OCI-LY1 (cell line): ENCODE results near the gene SLC16A14.

Experiments used
- H2AFZ ChIP-seq: fragments of 200-600 bp; sonication (generic), shearing (Covaris generic); 2 replicates; pipeline ENCODE4 v1.6.0; 2014; ENCODE audit warnings: antibody characterized with exemption, mild to moderate bottlenecking, low read length
- H3F3A ChIP-seq: fragments of 200-600 bp; sonication (generic), shearing (Covaris generic); 2 replicates; pipeline ENCODE4 v1.6.0; 2014; ENCODE audit warnings: mild to moderate bottlenecking, antibody characterized with exemption, low read length, moderate library complexity; ENCODE audit not compliant: insufficient read depth
- H3K27ac ChIP-seq: fragments of 200-600 bp; sonication (generic); 2 replicates; pipeline ENCODE4 v1.5.1; 2014; ENCODE audit warnings: low read length, mixed run types, mild to moderate bottlenecking, low read depth; ENCODE audit not compliant: poor library complexity, severe bottlenecking
- H3K27me3 ChIP-seq: fragments of 200-600 bp; sonication (generic); 2 replicates; pipeline ENCODE4 v1.6.0; 2014; ENCODE audit warnings: antibody characterized with exemption, mild to moderate bottlenecking, low read length, moderate library complexity; ENCODE audit not compliant: insufficient read depth
- H3K36me3 ChIP-seq: fragments of 200-600 bp; sonication (generic); 2 replicates; pipeline ENCODE4 v1.6.1; 2014; ENCODE audit warnings: mild to moderate bottlenecking, antibody characterized with exemption, low read length, moderate library complexity, mixed read lengths; ENCODE audit not compliant: insufficient read depth
- H3K4me1 ChIP-seq: fragments of 200-600 bp; sonication (generic); 2 replicates; pipeline ENCODE4 v1.5.1; 2014; ENCODE audit warnings: mild to moderate bottlenecking, low read length, moderate library complexity; ENCODE audit not compliant: insufficient read depth, severe bottlenecking
- H3K4me2 ChIP-seq: fragments of 200-600 bp; sonication (generic), shearing (Covaris generic); 2 replicates; pipeline ENCODE4 v1.6.1; 2014; ENCODE audit warnings: low read length
- H3K4me3 ChIP-seq: fragments of 200-600 bp; sonication (generic); 2 replicates; pipeline ENCODE4 v1.5.1; 2014; ENCODE audit warnings: low read length, low read depth, mild to moderate bottlenecking, mixed read lengths; ENCODE audit not compliant: poor library complexity, severe bottlenecking
- H3K79me2 ChIP-seq: fragments of 200-600 bp; shearing (Covaris generic); 2 replicates; pipeline ENCODE4 v1.6.1; 2016; ENCODE audit warnings: mixed run types, low read length, mixed read lengths; ENCODE audit not compliant: insufficient read depth
- H3K9ac ChIP-seq: fragments of 200-600 bp; sonication (generic), shearing (Covaris generic); 2 replicates; pipeline ENCODE4 v1.6.1; 2014; ENCODE audit warnings: mild to moderate bottlenecking, low read length, mixed read lengths
- H3K9me2 ChIP-seq: fragments of 200-600 bp; sonication (generic), shearing (Covaris generic); 2 replicates; pipeline ENCODE4 v1.6.1; 2014; ENCODE audit warnings: low read depth, mild to moderate bottlenecking, low read length, mixed read lengths
- H3K9me3 ChIP-seq: fragments of 200-600 bp; shearing (Covaris generic); 2 replicates; pipeline ENCODE4 v1.6.1; 2014; ENCODE audit warnings: low read length, mixed read lengths
- H4K20me1 ChIP-seq: fragments of 200-600 bp; sonication (generic), shearing (Covaris generic); 2 replicates; pipeline ENCODE4 v1.6.0; 2016; ENCODE audit warnings: mild to moderate bottlenecking, low read length; ENCODE audit not compliant: insufficient read depth
- CTCF ChIP-seq: fragments of 200-600 bp; sonication (generic), shearing (Covaris generic); IDR thresholded peaks from 2 replicates; pipeline ENCODE4 v1.5.1; 2017; ENCODE audit warnings: mild to moderate bottlenecking, antibody characterized with exemption, low read length, moderate library complexity, mixed read lengths
- EZH2 ChIP-seq: fragments of 200-600 bp; sonication (generic), shearing (Covaris generic); IDR thresholded peaks from 2 replicates; pipeline ENCODE4 v1.8.0; 2017; ENCODE audit warnings: borderline replicate concordance, mixed run types, mild to moderate bottlenecking, antibody characterized with exemption, low read length, moderate library complexity, mixed read lengths

Gene SLC16A14

GRCh38 chr2:230046491-230046890 lies 22.2 kb downstream of the SLC16A14 start:
- Histone ChIP-seq H3K27me3 (no peaks in the 10 kb centered on the region), H3K9me3 (no peaks in the 10 kb centered on the region), H3K9me2 (no peaks in the 10 kb centered on the region), H3K4me2 (no peak overlapping the region), H3K9ac (no peak overlapping the region), H3K4me3 (no peak overlapping the region), H2AFZ (no peak overlapping the region), H3K4me1 (no peaks in the 10 kb centered on the region), H3K79me2 (no peaks in the 10 kb centered on the region), H3K36me3 (no peaks in the 10 kb centered on the region), H4K20me1 (no peaks in the 10 kb centered on the region), H3F3A (no peaks in the 10 kb centered on the region), H3K27ac (no peak overlapping the region)
- TF ChIP-seq CTCF, result no peak

GRCh38 chr2:230043461-230043860 lies 25.3 kb downstream of the SLC16A14 start:
- Histone ChIP-seq H3K9ac (no peak overlapping the region), H4K20me1 (no peaks in the 10 kb centered on the region), H3K4me3 (no peak overlapping the region), H3K9me3 (no peaks in the 10 kb centered on the region), H3K36me3 (no peaks in the 10 kb centered on the region), H3K4me2 (no peak overlapping the region), H3K9me2 (no peaks in the 10 kb centered on the region), H3F3A (no peaks in the 10 kb centered on the region), H3K27ac (no peak overlapping the region), H3K4me1 (no peaks in the 10 kb centered on the region), H3K27me3 (no peaks in the 10 kb centered on the region; the same call in 1 of the 2 replicates), H2AFZ (no peak overlapping the region), H3K79me2 (no peaks in the 10 kb centered on the region)
- TF ChIP-seq CTCF (no peak), EZH2 (no peak)

GRCh38 chr2:230043025-230043424 lies 25.7 kb downstream of the SLC16A14 start:
- Histone ChIP-seq H4K20me1 (no peaks in the 10 kb centered on the region), H3K4me2 (no peak overlapping the region), H2AFZ (no peak overlapping the region), H3K4me3 (no peak overlapping the region), H3K9ac (no peak overlapping the region), H3K79me2 (no peaks in the 10 kb centered on the region), H3K36me3 (no peaks in the 10 kb centered on the region), H3K9me3 (no peaks in the 10 kb centered on the region), H3K27ac (no peak overlapping the region), H3F3A (no peaks in the 10 kb centered on the region), H3K27me3 (no peaks in the 10 kb centered on the region; the same call in 1 of the 2 replicates), H3K9me2 (no peaks in the 10 kb centered on the region), H3K4me1 (no peaks in the 10 kb centered on the region)
- TF ChIP-seq CTCF (no peak), EZH2 (no peak)
